IPS-18c (cell line): ENCODE results near the gene BEND6.
"Not testable (repeated sequence)": the region's sequence is repeated elsewhere in the genome, so short reads cannot be mapped to it uniquely, and the experiment has no call there.

Experiments used
- H3K4me3 ChIP-seq: 2 replicates; pipeline ENCODE4 v1.7.0; 2013; ENCODE audit warnings: low read depth, mild to moderate bottlenecking, low read length, moderate library complexity; ENCODE audit not compliant: insufficient read depth
- H3K9me3 ChIP-seq: one replicate; pipeline ENCODE4 v1.6.1; 2013; ENCODE audit warnings: mild to moderate bottlenecking, low read length, moderate library complexity; ENCODE audit not compliant: control insufficient read depth, insufficient read depth

The BEND6 gene

GRCh38 chr6:57002197-57002596 is 47.3 kb downstream of the BEND6 start:
- Histone ChIP-seq H3K4me3 (no peak overlapping the region), H3K9me3 (peaks cover 4% of the 10 kb centered on the region)

GRCh38 chr6:57004292-57004691 is 49.4 kb downstream of the BEND6 start:
- peaks cover 4% of the 10 kb centered on the region for H3K9me3 ChIP-seq
- no peak overlapping the region for H3K4me3 ChIP-seq

GRCh38 chr6:57006101-57006500 is 51.2 kb downstream of the BEND6 start:
- H3K9me3 ChIP-seq: no peaks in the 10 kb centered on the region

GRCh38 chr6:57008069-57008468 is 53.2 kb downstream of the BEND6 start:
- not testable (repeated sequence) for H3K4me3 ChIP-seq

More at GRCh38 chr6:57006101-57006500, 51.2 kb downstream of the BEND6 start:
- H3K4me3 ChIP-seq: no peak overlapping the region

GRCh38 chr6:57013521-57013926 is 58.6 kb downstream of the BEND6 start:
- no peaks in the 10 kb centered on the region for H3K9me3 ChIP-seq
- H3K4me3 ChIP-seq: no peak overlapping the region

More at GRCh38 chr6:57008069-57008468, 53.2 kb downstream of the BEND6 start:
- H3K9me3 ChIP-seq: not testable (repeated sequence)

- no peak overlapping the region for H3K4me3 ChIP-seq
- H3K9me3 ChIP-seq: no peaks in the 10 kb centered on the region
Observed at GRCh38 chr6:57017069-57017468, 62.2 kb downstream of the BEND6 start.

- no peak overlapping the region for H3K4me3 ChIP-seq
- no peaks in the 10 kb centered on the region for H3K9me3 ChIP-seq
Observed at GRCh38 chr6:57017841-57018240, 62.9 kb downstream of the BEND6 start.

GRCh38 chr6:57019434-57019833 is 64.5 kb downstream of the BEND6 start:
- Histone ChIP-seq H3K4me3 (no peak overlapping the region), H3K9me3 (no peaks in the 10 kb centered on the region)

- no peaks in the 10 kb centered on the region for H3K9me3 ChIP-seq
- H3K4me3 ChIP-seq: no peak overlapping the region
Observed at GRCh38 chr6:57021086-57021720, 66.3 kb downstream of the BEND6 start.

- no peaks in the 10 kb centered on the region for H3K9me3 ChIP-seq
- no peak overlapping the region for H3K4me3 ChIP-seq
Observed at GRCh38 chr6:57024321-57024720, 69.4 kb downstream of the BEND6 start.

- no peak overlapping the region for H3K4me3 ChIP-seq
- no peaks in the 10 kb centered on the region for H3K9me3 ChIP-seq
Observed at GRCh38 chr6:57024775-57025174, 69.9 kb downstream of the BEND6 start.

- no peaks in the 10 kb centered on the region for H3K9me3 ChIP-seq
- no peak overlapping the region for H3K4me3 ChIP-seq
Observed at GRCh38 chr6:57026001-57026400, 71.1 kb downstream of the BEND6 start.

- no peaks in the 10 kb centered on the region for H3K9me3 ChIP-seq
Observed at GRCh38 chr6:57027301-57027700, 72.4 kb downstream of the BEND6 start.

GRCh38 chr6:57029213-57029612 is 74.3 kb downstream of the BEND6 start:
- no peaks in the 10 kb centered on the region for H3K9me3 ChIP-seq
- no peak overlapping the region for H3K4me3 ChIP-seq

More at GRCh38 chr6:57027301-57027700, 72.4 kb downstream of the BEND6 start:
- H3K4me3 ChIP-seq: no peak overlapping the region

- Histone ChIP-seq H3K4me3 (no peak overlapping the region), H3K9me3 (no peaks in the 10 kb centered on the region)
Observed at GRCh38 chr6:57033228-57033627, 78.3 kb downstream of the BEND6 start.

GRCh38 chr6:57035549-57035948 is 80.6 kb downstream of the BEND6 start:
- no peak overlapping the region for H3K4me3 ChIP-seq
- H3K9me3 ChIP-seq: no peaks in the 10 kb centered on the region

GRCh38 chr6:57038906-57039305 is 84.0 kb downstream of the BEND6 start:
- H3K9me3 ChIP-seq: no peaks in the 10 kb centered on the region

GRCh38 chr6:57040011-57040410 is 85.1 kb downstream of the BEND6 start:
- no peak overlapping the region for H3K4me3 ChIP-seq

More at GRCh38 chr6:57038906-57039305, 84.0 kb downstream of the BEND6 start:
- no peak overlapping the region for H3K4me3 ChIP-seq

GRCh38 chr6:57044061-57044460 is 89.2 kb downstream of the BEND6 start:
- H3K4me3 ChIP-seq, H3K9me3 ChIP-seq: not testable (repeated sequence)

More at GRCh38 chr6:57040011-57040410, 85.1 kb downstream of the BEND6 start:
- no peaks in the 10 kb centered on the region for H3K9me3 ChIP-seq
